ENCODE results near the gene NIFK. TPM values are rescaled to one million over a fixed set of nuclear protein-coding genes. Genes with fewer than 3 reads are reported as not detected.

Gene NIFK
- 10 to 100 TPM; 28.5 to 37.4 (median 31.2) TPM for total RNA-seq
- long read RNA-seq, donor 1, transcript NIFK-201 (7 exons, 1,734 nt), result major isoform, 18 of 20 reads
- long read RNA-seq, donor 1, partial matches to known transcripts, result 0 of 20 reads
- long read RNA-seq, donor 1, other reads (novel, unspliced or antisense), result 0 of 20 reads
- long read RNA-seq, donor 2, transcript NIFK-201 (7 exons, 1,734 nt), result major isoform, 13 of 22 reads
- long read RNA-seq, donor 2, partial matches to known transcripts, result 2 of 22 reads
- long read RNA-seq, donor 2, other reads (novel, unspliced or antisense), result 2 of 22 reads

- peak; percentile 98 for ATAC-seq
- no peak for TF ChIP-seq CTCF (IDR thresholded peaks at IDR 0.05)
- H3K9me3 ChIP-seq, result no peaks in the 10 kb centered on the region
- H3K4me1 ChIP-seq (ENCODE audit: low read depth), result peaks cover 10% of the 10 kb centered on the region
- DNase-seq, result peak; percentile 100
- H3K4me3 ChIP-seq, result peak within 1 kb of the TSS; percentile 90
- H3K36me3 ChIP-seq (ENCODE audit: low read depth), result peaks cover 5% of the 10 kb centered on the region
- intact Hi-C loops (cut with DNase I, micrococcal nuclease), result no loop called here
Observed at GRCh38 chr2:121736462-121737336, at the start of gene NIFK. Gene NIFK (minus strand): TSS chr2:121736875. CDS start chr2:121736850, 25 bp downstream.

DNA sequence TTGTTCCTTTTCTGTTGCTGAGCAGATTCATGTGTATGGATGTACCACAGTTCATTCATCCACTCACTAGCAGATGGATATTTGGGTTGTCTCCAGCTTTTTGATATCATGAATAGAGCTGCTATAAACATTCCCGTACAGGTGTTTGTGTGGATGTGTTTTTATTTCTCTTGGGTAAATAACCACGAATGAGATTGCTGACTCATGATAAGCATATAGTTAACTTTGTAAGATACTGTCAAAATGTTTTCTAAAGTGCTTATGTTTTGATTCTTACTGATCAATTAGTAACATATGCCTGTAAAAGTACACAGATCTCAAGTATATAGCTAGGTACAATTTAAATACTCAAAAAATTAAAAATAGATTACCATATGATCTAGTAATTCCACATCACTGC is 46.5 kb upstream of the NIFK start:
- intact Hi-C loops (cut with DNase I, micrococcal nuclease), result no loop called here
- Histone ChIP-seq H3K4me1 (ENCODE audit: low read depth) (no peaks in the 10 kb centered on the region), H3K36me3 (ENCODE audit: low read depth) (no peaks in the 10 kb centered on the region), H3K9me3 (peaks cover under 1% of the 10 kb centered on the region), H3K4me3 (no peak overlapping the region)
- no peak for TF ChIP-seq CTCF (IDR thresholded peaks at IDR 0.05)
- ATAC-seq, result no peak
- no peak for DNase-seq

GRCh38 chr2:121778741-121779487 is 42.2 kb upstream of the NIFK start:
- Histone ChIP-seq H3K4me3 (no peak overlapping the region), H3K36me3 (ENCODE audit: low read depth) (no peaks in the 10 kb centered on the region), H3K4me1 (ENCODE audit: low read depth) (peaks cover 4% of the 10 kb centered on the region), H3K9me3 (no peaks in the 10 kb centered on the region)
- DNase-seq, result no peak
- intact Hi-C loops (cut with DNase I, micrococcal nuclease), result no loop called here
- ATAC-seq, result peak; percentile 79
- TF ChIP-seq CTCF (IDR thresholded peaks at IDR 0.05), result no peak

GRCh38 chr2:121777699-121778058 is 41.0 kb upstream of the NIFK start:
- Histone ChIP-seq H3K9me3 (no peaks in the 10 kb centered on the region), H3K36me3 (ENCODE audit: low read depth) (no peaks in the 10 kb centered on the region), H3K4me3 (no peak overlapping the region), H3K4me1 (ENCODE audit: low read depth) (peaks cover 4% of the 10 kb centered on the region)
- ATAC-seq (peak; percentile 67), DNase-seq (no peak)
- intact Hi-C loops (cut with DNase I, micrococcal nuclease), result no loop called here
- no peak for TF ChIP-seq CTCF (IDR thresholded peaks at IDR 0.05)

DNA sequence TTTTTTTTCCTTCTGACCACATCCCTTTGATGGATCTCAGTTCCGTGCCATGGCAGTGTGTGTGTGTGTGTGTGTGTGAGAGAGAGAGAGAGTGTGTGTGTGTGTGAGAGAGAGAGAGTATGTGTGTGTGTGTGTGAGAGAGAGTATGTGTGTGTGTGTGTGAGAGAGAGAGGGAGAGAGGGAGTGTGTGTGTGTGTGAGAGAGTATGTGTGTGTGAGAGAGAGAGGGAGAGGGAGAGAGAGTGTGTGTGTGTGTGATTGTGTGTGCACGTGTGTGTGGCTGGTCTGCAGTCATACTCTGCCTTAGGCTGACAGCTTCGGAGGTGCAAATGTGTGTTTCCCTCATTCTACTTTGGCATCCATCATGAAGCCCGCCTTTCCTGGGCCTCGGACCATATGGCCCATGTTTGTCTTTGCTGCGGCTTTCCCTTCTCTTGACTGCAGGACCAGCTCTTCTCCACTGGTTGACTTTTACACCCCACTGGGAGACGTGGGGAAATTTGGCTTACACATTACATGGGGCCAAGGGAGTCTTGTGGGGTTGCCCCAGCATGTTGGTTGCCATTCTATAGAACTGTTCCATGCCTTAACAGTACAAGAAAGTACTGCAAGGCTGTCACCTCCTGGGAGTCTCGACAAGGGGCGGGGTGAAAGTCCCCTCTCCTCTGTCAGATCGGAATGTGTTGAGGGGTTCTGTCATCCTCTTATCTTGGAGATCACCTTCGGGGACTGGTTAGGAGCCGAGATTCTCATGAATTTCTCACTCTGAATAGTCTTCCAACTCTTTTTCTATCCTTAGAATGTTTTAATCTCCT is 40.4 kb upstream of the NIFK start:
- H3K36me3 ChIP-seq (ENCODE audit: low read depth), result no peaks in the 10 kb centered on the region
- ATAC-seq (no peak), DNase-seq (no peak)
- intact Hi-C loops (cut with DNase I, micrococcal nuclease), result no loop called here
- H3K4me3 ChIP-seq, result no peak overlapping the region
- no peak for TF ChIP-seq CTCF (IDR thresholded peaks at IDR 0.05)
- peaks cover 4% of the 10 kb centered on the region for H3K4me1 ChIP-seq (ENCODE audit: low read depth)
- H3K9me3 ChIP-seq, result no peaks in the 10 kb centered on the region

All from mucosa of descending colon (tissue), 3 donors.